HCT116 (cell line): Measurements from ENCODE around the gene TK2. TPM values are rescaled to one million over a fixed set of nuclear protein-coding genes. Genes with fewer than 3 reads are reported as not detected.

ENCODE experiments used
- ATAC-seq: fragments of 200-7000 bp; cut with Tn5 transposase; 2 replicates; pipeline ENCODE4 v1.9.1; 2020; ENCODE audit warnings: mild to moderate bottlenecking, moderate library complexity
- BruUV-seq: library from RNA; stranded (reverse); fragments of 400-500 nt; replicated peaks from 2 replicates; lab custom pipeline; 2021; lab: Mats Ljungman, UMichigan
- CTCF ChIA-PET: fragments of 300-600 bp; sonication (Branson Sonifier 250); formaldehyde crosslinking; loops from one replicate; lab custom pipeline; 2021; ENCODE audit warnings: antibody characterized with exemption; lab: Charles Lee
- POLR2A ChIA-PET: fragments of 300-600, 350-600 bp; sonication (Branson Sonifier 250); formaldehyde crosslinking; loops from one replicate; lab custom pipeline; 2021; ENCODE audit warnings: antibody characterized with exemption; lab: Charles Lee
- RAD21 ChIA-PET, 2 experiments: fragments of 300-600 bp; sonication (Branson Sonifier 250); formaldehyde crosslinking; loops; one replicate each; lab custom pipeline; 2023; ENCODE audit warnings: low total read pairs in 2 of 2; ENCODE audit not compliant: uncharacterized antibody in 2 of 2, unreplicated experiment in 2 of 2, low non-redundant PET in 1 of 2; lab: Charles Lee
- DNase-seq: peaks from one replicate; pipeline ENCODE4 v3.0.0-alpha.2; 2010; ENCODE audit warnings: low read depth, low spot score
- H2AFZ ChIP-seq: fragments of 200-600 bp; shearing (Covaris generic), sonication (generic); 2 replicates; pipeline ENCODE4 v1.6.1; 2017; ENCODE audit warnings: low read depth, mixed run types, mixed read lengths, antibody characterized with exemption, low read length; ENCODE audit not compliant: poor library complexity, severe bottlenecking
- H3K27ac ChIP-seq: 2 replicates; pipeline ENCODE4 v1.5.1; 2012; ENCODE audit warnings: low read depth, low read length
- H3K27me3 ChIP-seq: fragments of 200-600 bp; sonication (generic); 2 replicates; pipeline ENCODE4 v1.6.1; 2016; ENCODE audit warnings: mixed run types, low read length, mixed read lengths; ENCODE audit not compliant: insufficient read depth
- H3K36me3 ChIP-seq, 2 experiments: fragments of 200-500 bp in 1 of 2; fragments of 200-600 bp in 1 of 2; sonication (Bioruptor generic) in 1 of 2; sonication (generic) in 1 of 2; 2 replicates each; pipeline versions ENCODE4 v1.5.1 to v1.6.1; 2014 to 2016; ENCODE audit warnings: low read length in 2 of 2, inconsistent platforms in 1 of 2, mixed read lengths in 1 of 2, mixed run types in 1 of 2; ENCODE audit not compliant: insufficient read depth in 2 of 2, control insufficient read depth in 1 of 2
- H3K4me1 ChIP-seq, 2 experiments: fragments of 200-600 bp in 1 of 2; sonication (generic) in 1 of 2; 2 replicates each; pipeline versions ENCODE4 v1.5.1 to v1.6.1; 2012 to 2017; ENCODE audit warnings: low read length in 2 of 2, inconsistent platforms in 1 of 2, mild to moderate bottlenecking in 1 of 2, mixed read lengths in 1 of 2, mixed run types in 1 of 2, moderate library complexity in 1 of 2; ENCODE audit not compliant: insufficient read depth in 2 of 2, control insufficient read depth in 1 of 2
- H3K4me2 ChIP-seq: fragments of 200-600 bp; sonication (generic); 2 replicates; pipeline ENCODE4 v1.6.1; 2017; ENCODE audit warnings: mixed run types, low read length, mixed read lengths
- H3K4me3 ChIP-seq, 2 experiments: fragments of 200-600 bp in 1 of 2; sonication (generic) in 1 of 2; replicated peaks in 1 of 2; 2 replicates each; pipeline ENCODE4 v1.5.1; 2011 to 2016; ENCODE audit warnings: low read length in 2 of 2, control low read depth in 1 of 2, low read depth in 1 of 2, mild to moderate bottlenecking in 1 of 2, mixed read lengths in 1 of 2, mixed run types in 1 of 2
- H3K79me2 ChIP-seq: fragments of 200-600 bp; sonication (generic); 2 replicates; pipeline ENCODE4 v1.6.1; 2017; ENCODE audit warnings: mild to moderate bottlenecking, mixed run types, low read length, moderate library complexity, mixed read lengths; ENCODE audit not compliant: insufficient read depth
- H3K9ac ChIP-seq: fragments of 200-600 bp; sonication (generic); 2 replicates; pipeline ENCODE4 v1.6.1; 2016; ENCODE audit warnings: low read length, mixed read lengths
- H3K9me2 ChIP-seq: fragments of 200-600 bp; sonication (generic), shearing (Covaris generic); 2 replicates; pipeline ENCODE4 v1.6.1; 2017; ENCODE audit warnings: mixed run types, mild to moderate bottlenecking, moderate library complexity; ENCODE audit not compliant: insufficient read depth
- H3K9me3 ChIP-seq, 2 experiments: fragments of 200-500 bp in 1 of 2; fragments of 200-600 bp in 1 of 2; sonication (Bioruptor generic) in 1 of 2; sonication (generic) in 1 of 2; 2 replicates each; pipeline ENCODE4 v1.6.1; 2014 to 2017; ENCODE audit warnings: low read length in 2 of 2, mixed read lengths in 2 of 2, inconsistent platforms in 1 of 2, low read depth in 1 of 2, mild to moderate bottlenecking in 1 of 2, mixed run types in 1 of 2, moderate library complexity in 1 of 2; ENCODE audit not compliant: control insufficient read depth in 1 of 2, insufficient read depth in 1 of 2
- H4K20me1 ChIP-seq: fragments of 200-600 bp; sonication (generic), shearing (Covaris generic); 2 replicates; pipeline ENCODE4 v1.6.1; 2017; ENCODE audit warnings: mixed run types, mild to moderate bottlenecking, moderate library complexity; ENCODE audit not compliant: insufficient read depth
- CBX3 ChIP-seq: IDR thresholded peaks from 2 replicates; pipeline ENCODE4 v1.6.1; 2012; ENCODE audit warnings: low read depth
- CEBPB ChIP-seq: IDR thresholded peaks from 2 replicates; pipeline ENCODE4 v1.6.1; 2012; ENCODE audit warnings: low read depth
- EZH2phosphoT487 ChIP-seq: fragments of 200-600 bp; IDR thresholded peaks from 2 replicates; pipeline ENCODE4 v1.6.1; 2018; ENCODE audit warnings: antibody characterized with exemption, borderline replicate concordance
- FOSL1 ChIP-seq: IDR thresholded peaks from 2 replicates; pipeline ENCODE4 v1.6.1; 2012; ENCODE audit warnings: low read depth
- JUND ChIP-seq: IDR thresholded peaks from 2 replicates; pipeline ENCODE4 v1.6.1; 2012
- POLR2A ChIP-seq: IDR thresholded peaks from 2 replicates; pipeline ENCODE4 v1.7.0; 2011; ENCODE audit warnings: borderline replicate concordance; ENCODE audit not compliant: insufficient read depth, insufficient read length; ENCODE audit errors: extremely low read depth
- POLR2AphosphoS5 ChIP-seq: IDR thresholded peaks from 2 replicates; pipeline ENCODE4 v1.6.1; 2011; ENCODE audit warnings: mild to moderate bottlenecking, low read depth, low read length, moderate library complexity
- RAD21 ChIP-seq: IDR thresholded peaks from 2 replicates; pipeline ENCODE4 v1.6.1; 2012; ENCODE audit warnings: low read depth, mild to moderate bottlenecking
- SIN3A ChIP-seq: IDR thresholded peaks from 2 replicates; pipeline ENCODE4 v1.6.1; 2012; ENCODE audit warnings: low read depth
- SP1 ChIP-seq: IDR thresholded peaks from 2 replicates; pipeline ENCODE4 v1.6.1; 2012; ENCODE audit warnings: low read depth
- SRF ChIP-seq: IDR thresholded peaks from 2 replicates; pipeline ENCODE4 v1.6.1; 2012; ENCODE audit warnings: low read depth
- TCF7L2 ChIP-seq: IDR thresholded peaks from 2 replicates; pipeline ENCODE4 v1.7.0; 2011; ENCODE audit warnings: borderline replicate concordance, inconsistent platforms; ENCODE audit not compliant: insufficient read depth, insufficient read length; ENCODE audit errors: extremely low read depth
- YY1 ChIP-seq: IDR thresholded peaks from 2 replicates; pipeline ENCODE4 v1.6.1; 2011; ENCODE audit warnings: low read length, low read depth, moderate library complexity, mild to moderate bottlenecking; ENCODE audit not compliant: insufficient replicate concordance; ENCODE audit errors: extremely low read depth
- ZFX ChIP-seq: fragments of 450-650 bp; IDR thresholded peaks from 2 replicates; pipeline ENCODE4 v1.6.1; 2017
- intact Hi-C: fragments of 100-400 bp; cut with micrococcal nuclease; formaldehyde crosslinking; loops from 2 replicates; pipeline ENCODE4 v1.10.0; 2022
- total RNA-seq: library from RNA; stranded (reverse); gene quantifications from one replicate; pipeline ENCODE4 v1.2.1, GENCODE V29; 2021; ENCODE audit not compliant: unreplicated experiment
- TF ChIP-seq, protein P1 (sequence below): IDR thresholded peaks from 2 replicates; pipeline ENCODE4 v1.6.1; 2011; ENCODE audit warnings: mild to moderate bottlenecking, low read length, moderate library complexity; ENCODE audit not compliant: insufficient replicate concordance; ENCODE audit errors: extremely low read depth
- TF ChIP-seq, protein P2 (sequence below): IDR thresholded peaks from 2 replicates; pipeline ENCODE4 v1.6.1; 2012; ENCODE audit warnings: low read depth
- TF ChIP-seq, protein P3 (sequence below): IDR thresholded peaks from 2 replicates; pipeline ENCODE4 v1.6.1; 2012
- TF ChIP-seq, protein P4 (sequence below): IDR thresholded peaks from 2 replicates; pipeline ENCODE4 v1.6.1; 2012

TK2 gene
- total RNA-seq, 1 experiment from 2014 or later, result 15.4 TPM

DNA sequence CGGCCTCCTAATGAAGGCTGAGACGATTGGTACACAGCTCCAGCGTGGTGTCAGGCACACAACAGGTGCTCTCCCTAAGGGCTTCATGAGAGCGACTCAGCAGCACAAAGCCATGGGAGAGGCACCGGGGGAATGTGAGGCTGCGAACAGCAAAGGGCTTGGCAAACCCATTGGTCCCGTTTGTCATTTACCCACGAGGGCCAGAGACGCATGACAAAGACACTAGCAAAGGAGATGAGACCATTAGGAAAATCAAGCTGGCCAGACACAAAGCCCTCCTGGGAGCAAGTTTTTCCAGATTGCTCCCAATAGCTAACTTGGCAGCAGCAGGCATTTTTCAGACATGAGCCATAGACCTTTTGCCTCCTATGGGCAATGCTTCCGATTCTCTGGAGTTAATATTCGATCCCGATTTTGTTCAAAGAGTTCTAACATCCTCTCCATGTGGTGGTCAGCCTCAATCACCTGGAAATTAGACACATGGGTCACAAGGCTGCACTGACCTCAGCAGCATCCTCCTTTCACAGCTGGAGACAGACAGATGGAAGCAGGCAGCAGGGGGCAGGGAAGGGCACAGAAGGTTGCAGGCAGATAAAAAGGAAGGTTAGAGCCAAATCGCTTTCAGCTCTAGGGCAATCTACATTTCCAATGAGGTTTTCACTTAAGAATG lies 38.2 kb downstream of the TK2 start:
- no TSS peak for BruUV-seq
- no peaks in the 10 kb centered on the region for H3K79me2 ChIP-seq
- H3K9me3 ChIP-seq, result no peaks in the 10 kb centered on the region
- ATAC-seq (peak; percentile 64), DNase-seq (peak; percentile 43)
- H3K27me3 ChIP-seq, result no peaks in the 10 kb centered on the region
- no peak overlapping the region for H2AFZ ChIP-seq
- H3K9me2 ChIP-seq, result no peaks in the 10 kb centered on the region
- H3K9ac ChIP-seq, result peak overlapping the region; percentile 42
- H3K4me3 ChIP-seq, result peak overlapping the region in 1 of 2 experiments; percentile 37; a peak in 2 of 4 replicates
- H3K4me1 ChIP-seq, result peaks cover 44 to 62% of the 10 kb centered on the region in 2 experiments
- ChIA-PET POLR2A (interaction anchor here (1.0 to 1.3 kb wide), 2 partner anchors 9 to 10 kb away, joined by 3 to 4 read pairs; no protein-coding TSS in a partner anchor), CTCF (interaction anchor here (0.9 to 1.5 kb wide), 4 partner anchors 35 to 105 kb away, joined by 3 to 15 read pairs (median 4); no protein-coding TSS in a partner anchor), RAD21 (interaction anchor here (1.1 to 1.2 kb wide), 2 partner anchors 104 to 105 kb away, joined by 3 to 5 read pairs; no protein-coding TSS in a partner anchor)
- peak overlapping the region; percentile 80 for H3K4me2 ChIP-seq
- intact Hi-C loops, result no loop called here
- H3K27ac ChIP-seq, result peak overlapping the region; percentile 63
- H3K36me3 ChIP-seq, result no peaks in the 10 kb centered on the region
- H4K20me1 ChIP-seq, result no peaks in the 10 kb centered on the region; the same call in 1 of the 2 replicates
- TF ChIP-seq, protein P1, sequence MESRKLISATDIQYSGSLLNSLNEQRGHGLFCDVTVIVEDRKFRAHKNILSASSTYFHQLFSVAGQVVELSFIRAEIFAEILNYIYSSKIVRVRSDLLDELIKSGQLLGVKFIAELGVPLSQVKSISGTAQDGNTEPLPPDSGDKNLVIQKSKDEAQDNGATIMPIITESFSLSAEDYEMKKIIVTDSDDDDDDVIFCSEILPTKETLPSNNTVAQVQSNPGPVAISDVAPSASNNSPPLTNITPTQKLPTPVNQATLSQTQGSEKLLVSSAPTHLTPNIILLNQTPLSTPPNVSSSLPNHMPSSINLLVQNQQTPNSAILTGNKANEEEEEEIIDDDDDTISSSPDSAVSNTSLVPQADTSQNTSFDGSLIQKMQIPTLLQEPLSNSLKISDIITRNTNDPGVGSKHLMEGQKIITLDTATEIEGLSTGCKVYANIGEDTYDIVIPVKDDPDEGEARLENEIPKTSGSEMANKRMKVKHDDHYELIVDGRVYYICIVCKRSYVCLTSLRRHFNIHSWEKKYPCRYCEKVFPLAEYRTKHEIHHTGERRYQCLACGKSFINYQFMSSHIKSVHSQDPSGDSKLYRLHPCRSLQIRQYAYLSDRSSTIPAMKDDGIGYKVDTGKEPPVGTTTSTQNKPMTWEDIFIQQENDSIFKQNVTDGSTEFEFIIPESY, result no peak
- TF ChIP-seq POLR2AphosphoS5 (0 out of 2 replicates have a peak, but pooled peaks have one; percentile 22), RAD21 (peak; percentile 21; the same call in 1 of the 2 replicates), FOSL1 (peak; percentile 73), ZFX (no peak), CEBPB (peak; percentile 58; the same call in 1 of the 2 replicates), TCF7L2 (no peak), POLR2A (no peak), JUND (peak; percentile 73), SP1 (peak; percentile 74), YY1 (no peak), SRF (peak; percentile 100), EZH2phosphoT487 (no peak), SIN3A (peak; percentile 26; the same call in 1 of the 2 replicates), CBX3 (no peak)
- TF ChIP-seq, protein P2, sequence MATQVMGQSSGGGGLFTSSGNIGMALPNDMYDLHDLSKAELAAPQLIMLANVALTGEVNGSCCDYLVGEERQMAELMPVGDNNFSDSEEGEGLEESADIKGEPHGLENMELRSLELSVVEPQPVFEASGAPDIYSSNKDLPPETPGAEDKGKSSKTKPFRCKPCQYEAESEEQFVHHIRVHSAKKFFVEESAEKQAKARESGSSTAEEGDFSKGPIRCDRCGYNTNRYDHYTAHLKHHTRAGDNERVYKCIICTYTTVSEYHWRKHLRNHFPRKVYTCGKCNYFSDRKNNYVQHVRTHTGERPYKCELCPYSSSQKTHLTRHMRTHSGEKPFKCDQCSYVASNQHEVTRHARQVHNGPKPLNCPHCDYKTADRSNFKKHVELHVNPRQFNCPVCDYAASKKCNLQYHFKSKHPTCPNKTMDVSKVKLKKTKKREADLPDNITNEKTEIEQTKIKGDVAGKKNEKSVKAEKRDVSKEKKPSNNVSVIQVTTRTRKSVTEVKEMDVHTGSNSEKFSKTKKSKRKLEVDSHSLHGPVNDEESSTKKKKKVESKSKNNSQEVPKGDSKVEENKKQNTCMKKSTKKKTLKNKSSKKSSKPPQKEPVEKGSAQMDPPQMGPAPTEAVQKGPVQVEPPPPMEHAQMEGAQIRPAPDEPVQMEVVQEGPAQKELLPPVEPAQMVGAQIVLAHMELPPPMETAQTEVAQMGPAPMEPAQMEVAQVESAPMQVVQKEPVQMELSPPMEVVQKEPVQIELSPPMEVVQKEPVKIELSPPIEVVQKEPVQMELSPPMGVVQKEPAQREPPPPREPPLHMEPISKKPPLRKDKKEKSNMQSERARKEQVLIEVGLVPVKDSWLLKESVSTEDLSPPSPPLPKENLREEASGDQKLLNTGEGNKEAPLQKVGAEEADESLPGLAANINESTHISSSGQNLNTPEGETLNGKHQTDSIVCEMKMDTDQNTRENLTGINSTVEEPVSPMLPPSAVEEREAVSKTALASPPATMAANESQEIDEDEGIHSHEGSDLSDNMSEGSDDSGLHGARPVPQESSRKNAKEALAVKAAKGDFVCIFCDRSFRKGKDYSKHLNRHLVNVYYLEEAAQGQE, result no peak
- TF ChIP-seq, protein P3, sequence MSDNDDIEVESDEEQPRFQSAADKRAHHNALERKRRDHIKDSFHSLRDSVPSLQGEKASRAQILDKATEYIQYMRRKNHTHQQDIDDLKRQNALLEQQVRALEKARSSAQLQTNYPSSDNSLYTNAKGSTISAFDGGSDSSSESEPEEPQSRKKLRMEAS, result peak; percentile 49
- TF ChIP-seq, protein P4, sequence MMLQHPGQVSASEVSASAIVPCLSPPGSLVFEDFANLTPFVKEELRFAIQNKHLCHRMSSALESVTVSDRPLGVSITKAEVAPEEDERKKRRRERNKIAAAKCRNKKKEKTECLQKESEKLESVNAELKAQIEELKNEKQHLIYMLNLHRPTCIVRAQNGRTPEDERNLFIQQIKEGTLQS, result no peak
